Esophagus muscularis mucosa (tissue), 4 donors: ENCODE measurements around the gene NANOS3. TPM values are rescaled to one million over a fixed set of nuclear protein-coding genes. Genes with fewer than 3 reads are reported as not detected.

Source experiments
- DNase-seq: peaks from one replicate; pipeline ENCODE4 v3.0.0-alpha.2; 2017; ENCODE audit errors: extremely low spot score
- H3K27ac ChIP-seq, 4 donors: fragments of 200-600 bp; sonication (generic); replicated peaks in 1 of 4; 1 replicate in 3 of 4; 2 replicates in 1 of 4; pipeline ENCODE4 v1.5.1; 2016 to 2019; ENCODE audit warnings: mild to moderate bottlenecking in 1 of 4
- H3K27me3 ChIP-seq, 4 donors: fragments of 200-600 bp; sonication (generic); one replicate each; pipeline versions ENCODE4 v1.5.1 to v1.6.0; 2016 to 2019
- H3K36me3 ChIP-seq, 4 donors: fragments of 200-600 bp; sonication (generic); one replicate each; pipeline ENCODE4 v1.5.1; 2016 to 2019
- H3K4me1 ChIP-seq, 4 donors: fragments of 200-600 bp; sonication (generic); one replicate each; pipeline ENCODE4 v1.5.1; 2016 to 2019
- H3K4me3 ChIP-seq, 4 donors: fragments of 200-600 bp; sonication (generic); 1 replicate in 2 of 4; 2 replicates in 2 of 4; pipeline ENCODE4 v1.5.1; 2016 to 2019; ENCODE audit warnings: mild to moderate bottlenecking in 4 of 4, moderate library complexity in 1 of 4
- H3K9me3 ChIP-seq, 4 donors: fragments of 200-600 bp; sonication (generic); 1 replicate in 3 of 4; 2 replicates in 1 of 4; pipeline ENCODE4 v1.5.1; 2016 to 2019
- CTCF ChIP-seq, 3 experiments: fragments of 200-600 bp in 2 of 3; fragments of 450-650 bp in 1 of 3; sonication (generic) in 2 of 3; IDR thresholded peaks; one replicate each; pipeline ENCODE4 v1.5.1; 2017 to 2019; ENCODE audit warnings: antibody characterized with exemption in 3 of 3, mild to moderate bottlenecking in 2 of 3, moderate library complexity in 1 of 3
- EP300 ChIP-seq: sonication (generic); formaldehyde crosslinking; IDR thresholded peaks from one replicate; pipeline ENCODE4 v1.6.1; 2017; ENCODE audit warnings: antibody characterized with exemption
- POLR2A ChIP-seq: fragments of 450-650 bp; IDR thresholded peaks from one replicate; pipeline ENCODE4 v1.6.1; 2017; ENCODE audit warnings: antibody characterized with exemption, moderate library complexity, mild to moderate bottlenecking, low read depth
- POLR2AphosphoS5 ChIP-seq, 2 donors: sonication (generic); formaldehyde crosslinking; IDR thresholded peaks; one replicate each; pipeline ENCODE4 v1.6.1; 2017; ENCODE audit warnings: antibody characterized with exemption in 2 of 2
- WGBS: methylation state at CpG from one replicate; pipeline ENCODE4 v1.1.5; 2018; 5-methylcytosine and 5-hydroxymethylcytosine counted together
- intact Hi-C: fragments of 100-400 bp; cut with DNase I; formaldehyde crosslinking; loops from one replicate; pipeline ENCODE4 v1.15.1; 2023
- total RNA-seq, 4 donors: library from RNA; depleted of rRNA; stranded (reverse); fragments of >200 nt; gene quantifications; one replicate each; pipeline versions ENCODE4 v1.1.0 to v1.2.1, GENCODE V29; 2016

Gene NANOS3
- total RNA-seq, 4 donors from 2014 or later: not detected

GRCh38 chr19:13864667-13865570 lies 12.0 kb upstream of the NANOS3 start:
- no peaks in the 10 kb centered on the region for H3K27me3 ChIP-seq
- WGBS: 10% methylated on average over 23 of the region's 113 CpGs
- intact Hi-C loops: loop anchor here (5.0 kb wide), 1 partner anchor 268 kb away; no protein-coding TSS in a partner anchor
- H3K4me3 ChIP-seq: peak overlapping the region; percentile 61 to 90 (median 82)
- H3K4me1 ChIP-seq: peaks cover 25 to 48% (median 41%) of the 10 kb centered on the region in 4 donors
- H3K36me3 ChIP-seq: no peaks in the 10 kb centered on the region
- peak; percentile 77 for DNase-seq
- H3K9me3 ChIP-seq: no peaks in the 10 kb centered on the region
- H3K27ac ChIP-seq: peak overlapping the region; percentile 80 to 92 (median 83)
- no peak for TF ChIP-seq EP300
- TF ChIP-seq POLR2A: no peak
- TF ChIP-seq CTCF (IDR thresholded peaks at IDR 0.05): no peak
- TF ChIP-seq POLR2AphosphoS5 (IDR thresholded peaks at IDR 0.05): no peak

- Histone ChIP-seq H3K9me3 (no peaks in the 10 kb centered on the region), H3K36me3 (no peaks in the 10 kb centered on the region), H3K27ac (peak overlapping the region; percentile 80 to 92 (median 83)), H3K4me3 (peak overlapping the region; percentile 61 to 90 (median 82)), H3K4me1 (peaks cover 22 to 44% (median 35%) of the 10 kb centered on the region in 4 donors), H3K27me3 (no peaks in the 10 kb centered on the region)
- WGBS: 10% methylated on average over 10 of the region's 82 CpGs
- intact Hi-C loops: no loop called here
- DNase-seq: peak; percentile 87
- TF ChIP-seq EP300: no peak
- no peak for TF ChIP-seq POLR2A
- TF ChIP-seq POLR2AphosphoS5 (IDR thresholded peaks at IDR 0.05): no peak
- no peak for TF ChIP-seq CTCF (IDR thresholded peaks at IDR 0.05)
These were observed 11.1 kb upstream of the NANOS3 start for GRCh38 chr19:13865571-13866462.

GRCh38 chr19:13866463-13867046 lies 10.4 kb upstream of the NANOS3 start:
- Histone ChIP-seq H3K27ac (peak overlapping the region in 2 of 4 donors; percentile 85 to 92), H3K36me3 (no peaks in the 10 kb centered on the region), H3K27me3 (no peaks in the 10 kb centered on the region), H3K4me3 (peak overlapping the region; percentile 61 to 90 (median 82)), H3K9me3 (no peaks in the 10 kb centered on the region), H3K4me1 (peaks cover 14 to 37% (median 28%) of the 10 kb centered on the region in 4 donors)
- intact Hi-C loops: no loop called here
- TF ChIP-seq POLR2AphosphoS5 (IDR thresholded peaks at IDR 0.05) (no peak), EP300 (no peak), CTCF (IDR thresholded peaks at IDR 0.05) (no peak), POLR2A (no peak)
- DNase-seq: no peak
- WGBS: 72% methylated on average over 15 of the region's 15 CpGs

DNA sequence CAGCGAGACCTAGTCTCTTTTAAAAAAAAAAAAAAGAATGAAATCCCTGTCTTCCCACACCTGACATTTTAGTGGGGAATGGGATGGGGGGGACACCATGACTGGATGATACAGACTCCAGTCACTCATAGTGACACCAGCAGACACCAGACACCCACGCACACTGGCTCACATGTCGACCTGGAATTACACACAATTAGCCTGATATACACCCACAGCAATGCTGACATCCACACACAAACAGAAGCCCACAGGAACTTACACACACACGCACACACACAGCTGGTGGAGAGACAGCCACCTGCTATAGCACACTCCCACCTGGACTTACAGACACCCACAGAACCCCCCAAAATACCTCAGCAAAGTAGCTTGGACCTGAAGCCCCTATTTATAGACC lies 8.3 kb upstream of the NANOS3 start:
- WGBS: 78% methylated on average over 4 of the region's 4 CpGs
- no peak for DNase-seq
- Histone ChIP-seq H3K4me3 (no peak overlapping the region), H3K27me3 (peaks cover 0 to 9% (median 0%) of the 10 kb centered on the region in 4 donors), H3K27ac (no peak overlapping the region), H3K36me3 (no peaks in the 10 kb centered on the region), H3K4me1 (peaks cover 19 to 39% (median 29%) of the 10 kb centered on the region in 4 donors), H3K9me3 (no peaks in the 10 kb centered on the region)
- TF ChIP-seq EP300 (no peak), CTCF (IDR thresholded peaks at IDR 0.05) (no peak), POLR2AphosphoS5 (IDR thresholded peaks at IDR 0.05) (no peak), POLR2A (no peak)
- intact Hi-C loops: no loop called here
